K562 (cell line): Measurements from ENCODE around the gene CBX3. TPM values are rescaled to one million over a fixed set of nuclear protein-coding genes. Genes with fewer than 3 reads are reported as not detected.

Experiments
- polyA plus RNA-seq, 8 experiments: library from polyadenylated mRNA; depleted of rRNA in 4 of 8; stranded (reverse) in 5 of 8; unstranded in 3 of 8; fragments of >200 nt; fragmentation: Nextera tagmentation in 2 of 8; fragmentation: Illumina TruSeq in 1 of 8; extraction: Ambion mirVana in 2 of 8; extraction: Trizol in 1 of 8; gene quantifications; 2 replicates each; pipeline versions ENCODE4 v1.2.1 to v1.2.3, GENCODE V29; 2011 to 2014; ENCODE audit warnings: inconsistent platforms in 1 of 8, missing spikeins in 1 of 8
- total RNA-seq, 7 experiments: library from RNA; depleted of rRNA in 6 of 7; stranded (reverse); fragments of >200 nt in 6 of 7; fragmentation: Illumina TruSeq in 2 of 7; extraction: Trizol in 2 of 7; gene quantifications; 2 replicates each; pipeline versions ENCODE4 v1.2.1 to v1.2.3, GENCODE V29; 2011 to 2021; ENCODE audit warnings: low replicate concordance in 1 of 7

Gene CBX3
- total and polyA plus RNA-seq, 9 of the 15 experiments (the other 6 are each of a cell fraction or from before 2014, with no cell fraction given) = 198 to 413 (median 328) TPM

Other genes with a start within 250 kb of the CBX3 start
- gene NFE2L3, start 49.5 kb upstream of the CBX3 start, total RNA-seq (2014; rRNA removed) = 9.1 and 14.1 TPM in 2 replicates
- 16.2 and 17.0 TPM in 2 replicates for gene NFE2L3, start 49.5 kb upstream of the CBX3 start, total RNA-seq (2014; rRNA removed; fragmentation: Illumina TruSeq; extraction: Trizol)
- gene NFE2L3, start 49.5 kb upstream of the CBX3 start, total RNA-seq (2015; rRNA removed; fragmentation: Illumina TruSeq; extraction: Trizol) = 14.3 and 15.2 TPM in 2 replicates
- gene NFE2L3, start 49.5 kb upstream of the CBX3 start, total RNA-seq (2021) = 11.8 and 12.2 TPM in 2 replicates
- gene NFE2L3, start 49.5 kb upstream of the CBX3 start, polyA plus RNA-seq (2011; rRNA removed) = 12.4 and 13.7 TPM in 2 replicates
- gene NFE2L3, start 49.5 kb upstream of the CBX3 start, polyA plus RNA-seq (2014; fragmentation: Illumina TruSeq; extraction: Trizol) = 14.4 and 16.9 TPM in 2 replicates
- 1 to 10 TPM; 2.9 to 4.8 TPM for gene NFE2L3, start 49.5 kb upstream of the CBX3 start, polyA plus RNA-seq (2014; fragmentation: Nextera tagmentation; extraction: Ambion mirVana)
- 9.5 and 10.7 TPM in 2 replicates for gene NFE2L3, start 49.5 kb upstream of the CBX3 start, polyA plus RNA-seq (2014; rRNA removed)
- gene HNRNPA2B1, start 999 bp upstream of the CBX3 start, total RNA-seq (2014; rRNA removed) = 604 and 630 TPM in 2 replicates
- gene HNRNPA2B1, start 999 bp upstream of the CBX3 start, total RNA-seq (2014; rRNA removed; fragmentation: Illumina TruSeq; extraction: Trizol) = 728 and 855 TPM in 2 replicates
- 730 and 803 TPM in 2 replicates for gene HNRNPA2B1, start 999 bp upstream of the CBX3 start, total RNA-seq (2015; rRNA removed; fragmentation: Illumina TruSeq; extraction: Trizol)
- 707 and 876 TPM in 2 replicates for gene HNRNPA2B1, start 999 bp upstream of the CBX3 start, total RNA-seq (2021)
- 466 and 782 TPM in 2 replicates for gene HNRNPA2B1, start 999 bp upstream of the CBX3 start, polyA plus RNA-seq (2011; rRNA removed)
- gene HNRNPA2B1, start 999 bp upstream of the CBX3 start, polyA plus RNA-seq (2014; fragmentation: Illumina TruSeq; extraction: Trizol) = 1,478 and 1,489 TPM in 2 replicates
- 1,000 to 10,000 TPM in 1 of 2 experiments, 100 to 1,000 TPM in 1; 865 to 1,390 TPM for gene HNRNPA2B1, start 999 bp upstream of the CBX3 start, polyA plus RNA-seq (2014; fragmentation: Nextera tagmentation; extraction: Ambion mirVana)
- gene HNRNPA2B1, start 999 bp upstream of the CBX3 start, polyA plus RNA-seq (2014; rRNA removed) = 1,850 and 1,989 TPM in 2 replicates
- gene SNX10, start 90.1 kb downstream of the CBX3 start, total RNA-seq (2014; rRNA removed) = 6.2 and 7.9 TPM in 2 replicates
- 14.8 and 19.0 TPM in 2 replicates for gene SNX10, start 90.1 kb downstream of the CBX3 start, total RNA-seq (2014; rRNA removed; fragmentation: Illumina TruSeq; extraction: Trizol)
- gene SNX10, start 90.1 kb downstream of the CBX3 start, total RNA-seq (2015; rRNA removed; fragmentation: Illumina TruSeq; extraction: Trizol) = 13.8 and 16.5 TPM in 2 replicates
- 11.8 and 12.1 TPM in 2 replicates for gene SNX10, start 90.1 kb downstream of the CBX3 start, total RNA-seq (2021)
- 9.4 TPM in 2 replicates for gene SNX10, start 90.1 kb downstream of the CBX3 start, polyA plus RNA-seq (2011; rRNA removed)
- 9.8 and 11.5 TPM in 2 replicates for gene SNX10, start 90.1 kb downstream of the CBX3 start, polyA plus RNA-seq (2014; fragmentation: Illumina TruSeq; extraction: Trizol)
- 10 to 100 TPM; 10.9 to 12.4 TPM for gene SNX10, start 90.1 kb downstream of the CBX3 start, polyA plus RNA-seq (2014; fragmentation: Nextera tagmentation; extraction: Ambion mirVana)
- 6.9 and 7.3 TPM in 2 replicates for gene SNX10, start 90.1 kb downstream of the CBX3 start, polyA plus RNA-seq (2014; rRNA removed)